Measurements from ENCODE around the gene SLC1A4.
"Not testable (repeated sequence)": the region's sequence is repeated elsewhere in the genome, so short reads cannot be mapped to it uniquely, and the experiment has no call there.

The SLC1A4 gene

GRCh38 chr2:64995041-64995440 is 5.8 kb downstream of the SLC1A4 start:
- no peak for DNase-seq

GRCh38 chr2:64996871-64997307 is 7.7 kb downstream of the SLC1A4 start:
- peak; percentile 35 for DNase-seq

GRCh38 chr2:64998658-64999061 is 9.5 kb downstream of the SLC1A4 start:
- DNase-seq: no peak

- no peak for DNase-seq
Measured at GRCh38 chr2:64999754-65000153, 10.6 kb downstream of the SLC1A4 start.

- no peak for DNase-seq
Measured at GRCh38 chr2:65000644-65001043, 11.4 kb downstream of the SLC1A4 start.

GRCh38 chr2:65003037-65003436 is 13.8 kb downstream of the SLC1A4 start:
- DNase-seq: no peak

- DNase-seq: not testable (repeated sequence)
Measured at GRCh38 chr2:65004232-65004631, 15.0 kb downstream of the SLC1A4 start.

- no peak for DNase-seq
Measured at GRCh38 chr2:65013776-65014175, 24.6 kb downstream of the SLC1A4 start.

- no peak for DNase-seq
Measured at GRCh38 chr2:65015731-65016130, 26.5 kb downstream of the SLC1A4 start.

GRCh38 chr2:65016789-65017188 is 27.6 kb downstream of the SLC1A4 start:
- DNase-seq: no peak

- no peak for DNase-seq
Measured at GRCh38 chr2:65017335-65017734, 28.1 kb downstream of the SLC1A4 start.

GRCh38 chr2:65018141-65018582 is 29.0 kb downstream of the SLC1A4 start:
- DNase-seq: no peak

GRCh38 chr2:65019010-65019409 is 29.8 kb downstream of the SLC1A4 start:
- DNase-seq: no peak

- no peak for DNase-seq
Measured at GRCh38 chr2:65019675-65020195, 30.5 kb downstream of the SLC1A4 start.

- not testable (repeated sequence) for DNase-seq
Measured at GRCh38 chr2:65020251-65020650, 31.1 kb downstream of the SLC1A4 start.

- no peak for DNase-seq
Measured at GRCh38 chr2:65020943-65021528, 31.8 kb downstream of the SLC1A4 start.

- no peak for DNase-seq
Measured at GRCh38 chr2:65021709-65022108, 32.5 kb downstream of the SLC1A4 start.

- DNase-seq: no peak
Measured at GRCh38 chr2:65022189-65022588, 33.0 kb downstream of the SLC1A4 start.

- DNase-seq: no peak
Measured at GRCh38 chr2:65023742-65024141, 34.5 kb downstream of the SLC1A4 start.

GRCh38 chr2:65024149-65024829 is 35.1 kb downstream of the SLC1A4 start:
- no peak for DNase-seq

GRCh38 chr2:65025453-65026123 is 36.4 kb downstream of the SLC1A4 start:
- DNase-seq: no peak

GRCh38 chr2:65026154-65026553 is 37.0 kb downstream of the SLC1A4 start:
- DNase-seq: no peak

- no peak for DNase-seq
Measured at GRCh38 chr2:65026704-65027464, 37.7 kb downstream of the SLC1A4 start.
